Activated CD8-positive, alpha-beta T cell treated with anti-CD3 and anti-CD28 coated beads for 36 hours (primary cell): Measurements from ENCODE around the gene KLHDC2. TPM values are rescaled to one million over a fixed set of nuclear protein-coding genes. Genes with fewer than 3 reads are reported as not detected.

ENCODE experiments used
- ATAC-seq: fragments of 200-7000 bp; cut with Tn5 transposase; one replicate; pipeline ENCODE4 v1.10.0; 2021; ENCODE audit warnings: mild to moderate bottlenecking, moderate library complexity
- CTCF ChIA-PET: fragments of 350-600 bp; sonication (Branson Sonifier 250); formaldehyde crosslinking; loops from one replicate; lab custom pipeline; 2021; ENCODE audit warnings: antibody characterized with exemption; lab: Charles Lee
- POLR2A ChIA-PET: fragments of 350-600 bp; sonication (Branson Sonifier 250); formaldehyde crosslinking; loops from one replicate; lab custom pipeline; 2021; ENCODE audit warnings: antibody characterized with exemption; lab: Charles Lee
- DNase-seq: peaks from one replicate; pipeline ENCODE4 v3.0.0-alpha.2; 2020
- H3K27ac Mint-ChIP-seq: one replicate; pipeline ENCODE4 v1.8.0; 2021; ENCODE audit warnings: mild to moderate bottlenecking, mixed read lengths
- H3K27me3 Mint-ChIP-seq: one replicate; pipeline ENCODE4 v1.8.0; 2021; ENCODE audit warnings: mixed read lengths
- H3K36me3 Mint-ChIP-seq: one replicate; pipeline ENCODE4 v1.8.0; 2021; ENCODE audit warnings: low read depth, mixed read lengths
- H3K4me1 Mint-ChIP-seq: one replicate; pipeline ENCODE4 v1.8.0; 2021; ENCODE audit warnings: low read depth, mixed read lengths
- H3K4me3 Mint-ChIP-seq: one replicate; pipeline ENCODE4 v1.8.0; 2021; ENCODE audit warnings: mild to moderate bottlenecking, moderate library complexity, mixed read lengths
- H3K9me3 Mint-ChIP-seq: one replicate; pipeline ENCODE4 v1.8.0; 2021; ENCODE audit warnings: mixed read lengths
- intact Hi-C: fragments of 100-400 bp; cut with micrococcal nuclease; formaldehyde crosslinking; loops from one replicate; pipeline ENCODE4 v1.10.0; 2022
- total RNA-seq, 2 experiments: library from RNA; stranded (reverse); gene quantifications; one replicate each; pipeline ENCODE4 v1.2.3, GENCODE V29; 2021
- TF ChIP-seq, protein P1 (sequence below): fragments of 200-600 bp; IDR thresholded peaks from one replicate; pipeline ENCODE4 v1.8.0; 2022; ENCODE audit warnings: antibody characterized with exemption, mild to moderate bottlenecking

Gene KLHDC2
- total RNA-seq, 2 experiments from 2014 or later, result 21.1 to 23.4 TPM

DNA sequence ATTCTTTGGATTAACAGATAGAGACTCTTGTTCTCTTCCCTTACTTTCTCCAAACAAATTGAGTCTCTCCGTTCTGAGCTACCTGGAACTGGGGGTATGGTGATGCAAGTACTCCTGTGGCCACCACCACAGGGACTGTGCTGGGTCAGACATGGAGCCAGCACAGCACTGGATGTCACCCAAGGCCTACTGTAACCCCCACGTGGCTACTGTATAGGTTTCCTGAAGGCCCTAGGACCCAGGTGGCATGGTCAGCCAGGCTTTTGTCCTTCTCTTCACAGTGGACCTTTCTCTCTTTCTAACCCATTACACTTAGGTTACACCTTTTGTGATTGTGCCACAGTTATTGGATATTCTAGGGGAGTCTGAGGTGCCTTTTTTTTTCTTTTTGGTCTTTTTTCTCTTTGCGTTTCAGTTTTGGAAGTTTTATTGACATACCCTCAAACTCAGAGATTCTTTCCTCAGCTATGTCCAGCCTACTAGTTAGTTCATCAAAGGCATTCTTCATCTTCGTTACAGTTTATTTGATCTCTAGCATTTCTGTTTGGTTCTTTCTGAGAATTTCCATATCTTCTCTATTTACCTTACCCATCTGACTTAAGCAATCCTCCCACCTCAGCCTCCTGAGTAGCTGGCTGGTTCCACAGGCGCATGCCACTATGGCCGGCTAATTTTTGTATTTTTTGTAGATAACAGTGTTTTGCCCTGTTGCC is 6.0 kb upstream of the KLHDC2 start:
- intact Hi-C loops, result no loop called here
- ATAC-seq (no peak), DNase-seq (no peak)
- Mint-ChIP-seq H3K4me3 (no peak overlapping the region), H3K9me3 (no peaks in the 10 kb centered on the region), H3K4me1 (peaks cover 4% of the 10 kb centered on the region), H3K27ac (no peak overlapping the region), H3K27me3 (no peaks in the 10 kb centered on the region), H3K36me3 (no peaks in the 10 kb centered on the region)
- TF ChIP-seq, protein P1, sequence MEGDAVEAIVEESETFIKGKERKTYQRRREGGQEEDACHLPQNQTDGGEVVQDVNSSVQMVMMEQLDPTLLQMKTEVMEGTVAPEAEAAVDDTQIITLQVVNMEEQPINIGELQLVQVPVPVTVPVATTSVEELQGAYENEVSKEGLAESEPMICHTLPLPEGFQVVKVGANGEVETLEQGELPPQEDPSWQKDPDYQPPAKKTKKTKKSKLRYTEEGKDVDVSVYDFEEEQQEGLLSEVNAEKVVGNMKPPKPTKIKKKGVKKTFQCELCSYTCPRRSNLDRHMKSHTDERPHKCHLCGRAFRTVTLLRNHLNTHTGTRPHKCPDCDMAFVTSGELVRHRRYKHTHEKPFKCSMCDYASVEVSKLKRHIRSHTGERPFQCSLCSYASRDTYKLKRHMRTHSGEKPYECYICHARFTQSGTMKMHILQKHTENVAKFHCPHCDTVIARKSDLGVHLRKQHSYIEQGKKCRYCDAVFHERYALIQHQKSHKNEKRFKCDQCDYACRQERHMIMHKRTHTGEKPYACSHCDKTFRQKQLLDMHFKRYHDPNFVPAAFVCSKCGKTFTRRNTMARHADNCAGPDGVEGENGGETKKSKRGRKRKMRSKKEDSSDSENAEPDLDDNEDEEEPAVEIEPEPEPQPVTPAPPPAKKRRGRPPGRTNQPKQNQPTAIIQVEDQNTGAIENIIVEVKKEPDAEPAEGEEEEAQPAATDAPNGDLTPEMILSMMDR, result no peak
- ChIA-PET POLR2A (interaction anchor here (0.8 kb wide), 1 partner anchor 68 kb away, joined by 3 read pairs; no protein-coding TSS in a partner anchor), CTCF (no interaction called here)

DNA sequence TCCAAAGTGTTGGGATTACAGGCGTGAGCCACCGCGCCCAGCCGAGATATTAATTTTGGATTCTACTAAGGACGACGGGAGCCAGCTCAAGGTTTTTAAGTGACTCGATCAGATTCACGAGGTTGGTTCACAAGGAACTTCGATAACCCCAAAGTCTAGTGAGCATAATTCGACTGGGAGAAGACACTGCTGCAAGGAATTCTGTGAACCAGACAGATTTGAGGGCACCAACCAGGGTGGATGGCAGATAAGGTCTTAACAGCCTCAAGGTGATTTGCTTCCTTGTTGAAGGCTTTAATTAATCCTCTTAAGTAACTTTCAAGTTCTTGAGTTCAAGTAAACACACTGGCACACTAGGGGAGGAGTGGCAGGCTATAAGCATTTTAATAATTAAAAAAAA is 1.1 kb upstream of the KLHDC2 start:
- Mint-ChIP-seq H3K36me3 (peaks cover 2% of the 10 kb centered on the region), H3K27me3 (no peaks in the 10 kb centered on the region), H3K27ac (peak overlapping the region; percentile 98), H3K4me3 (peak overlapping the region; percentile 93), H3K9me3 (no peaks in the 10 kb centered on the region), H3K4me1 (peaks cover 31% of the 10 kb centered on the region)
- ChIA-PET CTCF (interaction anchor here (1.3 to 3.7 kb wide), 6 partner anchors 9 to 132 kb away, joined by 4 to 19 read pairs (median 7); partner anchors contain the start of genes DNAAF2 and NEMF), POLR2A (interaction anchor here (0.7 to 3.7 kb wide), 10 partner anchors 13 to 235 kb away, joined by 3 to 36 read pairs (median 4); partner anchors contain the start of genes DNAAF2, KLHDC1, LRR1 and POLE2)
- DNase-seq (no peak), ATAC-seq (no peak)
- TF ChIP-seq, protein P1, result no peak
- intact Hi-C loops, result loop anchor here (2.0 to 5.0 kb wide), 2 partner anchors 78 to 135 kb away; partner anchors contain the start of gene POLE2

GRCh38 chr14:49767270-49767570 is 733 bp upstream of the KLHDC2 start:
- Mint-ChIP-seq H3K36me3 (peaks cover 2% of the 10 kb centered on the region), H3K4me1 (peaks cover 31% of the 10 kb centered on the region), H3K4me3 (peak overlapping the region; percentile 93), H3K9me3 (no peaks in the 10 kb centered on the region), H3K27ac (peak overlapping the region; percentile 98), H3K27me3 (no peaks in the 10 kb centered on the region)
- ATAC-seq, result no peak
- TF ChIP-seq, protein P1, result no peak
- intact Hi-C loops, result loop anchor here (2.0 to 5.0 kb wide), 2 partner anchors 78 to 135 kb away; partner anchors contain the start of gene POLE2
- DNase-seq, result no peak
- ChIA-PET POLR2A (interaction anchor here (0.8 to 3.7 kb wide), 16 partner anchors 13 to 349 kb away, joined by 3 to 36 read pairs (median 4); partner anchors contain the start of genes DNAAF2, KLHDC1, LRR1 and MGAT2), CTCF (interaction anchor here (1.2 to 3.7 kb wide), 9 partner anchors 9 to 181 kb away, joined by 3 to 19 read pairs (median 6); partner anchors contain the start of genes DNAAF2, MGAT2, NEMF and POLE2)

DNA sequence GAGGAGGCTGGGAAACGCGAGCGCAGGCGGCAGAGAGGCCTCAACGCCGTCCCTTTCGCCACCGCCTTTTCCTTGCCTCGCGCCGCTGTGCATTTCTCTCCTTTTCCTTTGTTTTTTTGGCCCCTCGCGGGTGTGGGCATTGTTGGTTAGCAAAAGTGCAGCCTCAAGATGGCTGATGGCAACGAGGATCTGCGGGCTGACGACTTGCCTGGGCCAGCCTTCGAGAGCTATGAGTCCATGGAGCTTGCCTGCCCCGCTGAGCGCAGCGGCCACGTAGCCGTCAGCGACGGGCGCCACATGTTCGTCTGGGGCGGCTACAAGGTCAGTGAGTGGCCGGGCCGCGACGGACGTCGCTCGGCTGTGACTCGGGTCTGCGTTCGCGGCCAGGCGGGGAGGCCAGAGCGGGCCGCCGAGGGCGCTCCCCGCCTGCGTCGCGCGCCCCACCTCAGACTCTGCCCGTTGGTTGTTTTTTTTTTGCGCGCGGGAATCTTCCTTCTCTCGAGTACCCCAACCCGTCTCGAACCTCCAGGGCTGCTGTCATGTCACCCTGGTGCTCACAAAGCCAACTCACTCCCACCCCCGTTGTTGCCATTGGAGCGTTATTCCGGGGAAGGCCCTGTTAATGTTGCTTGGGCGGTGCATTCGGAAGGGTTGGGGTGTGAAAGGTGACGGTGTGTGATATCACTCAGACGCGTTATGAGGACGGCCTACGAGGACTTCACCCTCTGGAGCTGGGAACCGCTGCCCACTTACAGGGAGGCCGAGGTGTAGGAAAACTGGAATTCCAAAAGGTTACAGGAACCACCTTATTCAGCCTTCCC is 558 bp downstream of the KLHDC2 start:
- H3K36me3 Mint-ChIP-seq, result peaks cover 2% of the 10 kb centered on the region
- intact Hi-C loops, result loop anchor here (5.0 kb wide), 1 partner anchor 136 kb away; no protein-coding TSS in a partner anchor
- H3K4me3 Mint-ChIP-seq, result peak overlapping the region; percentile 93
- POLR2A ChIA-PET, result interaction anchor here (0.6 to 3.7 kb wide), 26 partner anchors 7 to 348 kb away, joined by 3 to 36 read pairs (median 4); partner anchors contain the start of genes ARF6, DNAAF2, KLHDC1 and MGAT2
- TF ChIP-seq, protein P1, result no peak
- ATAC-seq (peak; percentile 74), DNase-seq (peak; percentile 91)
- no peaks in the 10 kb centered on the region for H3K9me3 Mint-ChIP-seq
- peaks cover 31% of the 10 kb centered on the region for H3K4me1 Mint-ChIP-seq
- H3K27ac Mint-ChIP-seq, result peak overlapping the region; percentile 98
- CTCF ChIA-PET, result interaction anchor here (0.9 to 3.7 kb wide), 14 partner anchors 8 to 182 kb away, joined by 3 to 19 read pairs (median 6); partner anchors contain the start of genes DNAAF2, MGAT2, NEMF and POLE2
- H3K27me3 Mint-ChIP-seq, result no peaks in the 10 kb centered on the region
